ENCODE measurements around the gene MYCBP.

The MYCBP gene

GRCh38 chr1:38819040-38819439, 54.1 kb downstream of the MYCBP start:
- DNase-seq, result no peak

- peak; percentile 71 for DNase-seq
These were observed 54.8 kb downstream of the MYCBP start for GRCh38 chr1:38818175-38818976.

- DNase-seq, result no peak
These were observed 55.6 kb downstream of the MYCBP start for GRCh38 chr1:38817267-38818174.

GRCh38 chr1:38815903-38816627, 57.1 kb downstream of the MYCBP start:
- peak; percentile 37 for DNase-seq

- DNase-seq, result no peak
These were observed 58.1 kb downstream of the MYCBP start for GRCh38 chr1:38814984-38815464.

- no peak for DNase-seq
These were observed 58.6 kb downstream of the MYCBP start for GRCh38 chr1:38814444-38814983.

- no peak for DNase-seq
These were observed 60.2 kb downstream of the MYCBP start for GRCh38 chr1:38812981-38813380.
